SU-DHL-6 (cell line): ENCODE data around the gene UBAC2.

ENCODE experiments used
- H2AFZ ChIP-seq: fragments of 200-600 bp; sonication (generic); 2 replicates; pipeline ENCODE4 v1.6.1; 2014; ENCODE audit warnings: low read depth, mild to moderate bottlenecking, moderate library complexity, mixed read lengths, antibody characterized with exemption, low read length; ENCODE audit not compliant: severe bottlenecking
- H3F3A ChIP-seq: fragments of 200-600 bp; shearing (Covaris generic); 2 replicates; pipeline ENCODE4 v1.6.0; 2016; ENCODE audit warnings: antibody characterized with exemption, mild to moderate bottlenecking; ENCODE audit not compliant: insufficient read depth
- H3K27ac ChIP-seq: fragments of 200-600 bp; sonication (generic); 2 replicates; pipeline ENCODE4 v1.5.1; 2016; ENCODE audit warnings: low read depth, mild to moderate bottlenecking, low read length, moderate library complexity, mixed read lengths
- H3K27me3 ChIP-seq: fragments of 200-600 bp; sonication (generic), shearing (Covaris generic); 2 replicates; pipeline ENCODE4 v1.6.0; 2014; ENCODE audit warnings: mild to moderate bottlenecking, low read length
- H3K36me3 ChIP-seq: fragments of 200-600 bp; sonication (generic); 2 replicates; pipeline ENCODE4 v1.6.1; 2014; ENCODE audit warnings: mild to moderate bottlenecking, low read length, mixed read lengths
- H3K4me2 ChIP-seq: fragments of 300-600, 200-600 bp; shearing (Covaris generic), sonication (generic); 2 replicates; pipeline ENCODE4 v1.6.0; 2014; ENCODE audit warnings: low read length, low read depth, mild to moderate bottlenecking; ENCODE audit not compliant: poor library complexity, severe bottlenecking
- H3K4me3 ChIP-seq: fragments of 200-600 bp; sonication (generic); 2 replicates; pipeline ENCODE4 v1.5.1; 2014; ENCODE audit warnings: antibody characterized with exemption, low read length, mild to moderate bottlenecking, mixed read lengths; ENCODE audit not compliant: insufficient read depth, poor library complexity, severe bottlenecking
- H3K79me2 ChIP-seq: fragments of 200-600 bp; sonication (generic); 2 replicates; pipeline ENCODE4 v1.6.1; 2014; ENCODE audit warnings: mild to moderate bottlenecking, low read length, moderate library complexity; ENCODE audit not compliant: insufficient read depth
- H3K9ac ChIP-seq: fragments of 200-600 bp; sonication (generic); 2 replicates; pipeline ENCODE4 v1.7.0; 2014; ENCODE audit warnings: mild to moderate bottlenecking, low read length
- H3K9me2 ChIP-seq: fragments of 200-600 bp; sonication (generic); replicated peaks from 2 replicates; pipeline ENCODE4 v1.6.1; 2014; ENCODE audit warnings: low read length; ENCODE audit not compliant: insufficient read depth
- H3K9me3 ChIP-seq: fragments of 200-600 bp; sonication (generic); 2 replicates; pipeline ENCODE4 v1.6.1; 2014; ENCODE audit warnings: low read length, mixed read lengths; ENCODE audit not compliant: insufficient read depth
- H4K20me1 ChIP-seq: fragments of 200-600 bp; sonication (generic); 2 replicates; pipeline ENCODE4 v1.6.1; 2014; ENCODE audit warnings: low read depth, mild to moderate bottlenecking, antibody characterized with exemption, low read length, moderate library complexity, mixed read lengths
- EZH2phosphoT487 ChIP-seq: fragments of 200-600 bp; sonication (generic), shearing (Covaris generic); conservative IDR thresholded peaks from 2 replicates; pipeline ENCODE4 v1.6.1; 2018; ENCODE audit warnings: mild to moderate bottlenecking, antibody characterized with exemption, low read length, moderate library complexity, mixed read lengths
- TF ChIP-seq, protein P1 (sequence below): fragments of 200-600 bp; sonication (generic); IDR thresholded peaks from one replicate; pipeline ENCODE4 v1.5.1; 2017; ENCODE audit warnings: antibody characterized with exemption, mild to moderate bottlenecking, low read length, moderate library complexity; ENCODE audit not compliant: insufficient read depth, poor library complexity, severe bottlenecking

The UBAC2 gene

DNA sequence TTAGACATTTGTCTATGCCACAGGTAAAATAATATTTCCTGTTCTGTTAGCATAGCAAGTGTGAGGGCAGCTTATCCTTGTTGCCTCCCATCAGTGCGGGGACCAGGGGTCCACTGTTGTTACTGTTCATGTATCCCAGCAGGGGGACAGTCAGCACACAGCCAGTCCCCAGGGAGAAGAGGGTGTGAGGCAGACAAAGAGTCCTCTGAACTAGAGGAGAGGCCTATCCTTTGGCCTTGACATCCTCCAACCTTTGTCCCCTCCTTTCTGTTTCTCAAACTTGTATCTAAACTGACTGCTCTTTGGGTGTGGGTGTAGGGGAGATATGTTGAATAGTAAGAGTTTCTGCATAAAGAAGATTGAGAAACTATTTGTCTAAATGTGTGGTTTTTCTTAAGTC, 60.4 kb downstream of the UBAC2 start:
- Histone ChIP-seq H3K9me3 (no peaks in the 10 kb centered on the region), H3K27me3 (no peaks in the 10 kb centered on the region), H4K20me1 (0 out of 2 replicates have a peak, but pooled peaks cover 4% of the 10 kb centered on the region), H3K9ac (no peak overlapping the region), H3K4me3 (no peak overlapping the region), H3K27ac (no peak overlapping the region), H3K4me2 (no peak overlapping the region), H3K36me3 (peaks cover 6% of the 10 kb centered on the region; the same call in 1 of the 2 replicates), H3K79me2 (peaks cover 10% of the 10 kb centered on the region), H2AFZ (no peak overlapping the region), H3K9me2 (no peaks in the 10 kb centered on the region), H3F3A (peaks cover 42% of the 10 kb centered on the region)
- no peak for TF ChIP-seq EZH2phosphoT487

DNA sequence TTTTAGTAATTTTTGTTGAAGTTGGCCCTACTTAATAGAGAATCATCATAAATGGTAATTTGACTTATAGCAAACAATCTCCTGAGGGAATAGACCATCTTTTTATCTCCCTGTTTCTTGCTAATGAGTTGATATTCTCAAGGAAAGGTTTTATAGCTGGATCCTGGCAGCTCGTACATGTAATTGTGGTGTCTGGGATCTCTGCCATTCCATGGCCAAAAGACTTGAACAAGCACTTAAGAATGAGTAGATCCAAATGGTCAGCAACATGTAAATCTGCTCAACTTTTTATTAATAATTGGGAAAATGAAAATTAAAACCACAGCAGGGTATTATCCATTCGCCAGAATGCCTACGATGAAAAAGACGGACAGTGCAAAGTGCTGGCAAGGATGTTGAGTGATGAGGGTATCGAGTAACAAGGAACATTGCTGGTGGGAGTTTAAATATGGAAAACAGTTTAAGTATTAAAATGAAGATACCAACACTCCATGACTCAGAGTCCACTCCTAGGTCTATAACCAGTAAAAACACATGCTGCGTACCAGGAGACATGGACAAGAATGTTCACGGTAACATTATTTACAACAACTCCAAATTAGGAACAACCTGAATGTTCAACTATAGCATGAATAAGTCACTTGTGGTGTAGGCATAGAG, 62.6 kb downstream of the UBAC2 start:
- H3K4me2 ChIP-seq: no peak overlapping the region
- no peak overlapping the region for H3K27ac ChIP-seq
- no peaks in the 10 kb centered on the region for H3K79me2 ChIP-seq
- H3K9me2 ChIP-seq: no peaks in the 10 kb centered on the region
- H2AFZ ChIP-seq: no peak overlapping the region
- H3K4me3 ChIP-seq: no peak overlapping the region
- no peaks in the 10 kb centered on the region for H3K9me3 ChIP-seq
- no peak overlapping the region for H3K9ac ChIP-seq
- TF ChIP-seq, protein P1, sequence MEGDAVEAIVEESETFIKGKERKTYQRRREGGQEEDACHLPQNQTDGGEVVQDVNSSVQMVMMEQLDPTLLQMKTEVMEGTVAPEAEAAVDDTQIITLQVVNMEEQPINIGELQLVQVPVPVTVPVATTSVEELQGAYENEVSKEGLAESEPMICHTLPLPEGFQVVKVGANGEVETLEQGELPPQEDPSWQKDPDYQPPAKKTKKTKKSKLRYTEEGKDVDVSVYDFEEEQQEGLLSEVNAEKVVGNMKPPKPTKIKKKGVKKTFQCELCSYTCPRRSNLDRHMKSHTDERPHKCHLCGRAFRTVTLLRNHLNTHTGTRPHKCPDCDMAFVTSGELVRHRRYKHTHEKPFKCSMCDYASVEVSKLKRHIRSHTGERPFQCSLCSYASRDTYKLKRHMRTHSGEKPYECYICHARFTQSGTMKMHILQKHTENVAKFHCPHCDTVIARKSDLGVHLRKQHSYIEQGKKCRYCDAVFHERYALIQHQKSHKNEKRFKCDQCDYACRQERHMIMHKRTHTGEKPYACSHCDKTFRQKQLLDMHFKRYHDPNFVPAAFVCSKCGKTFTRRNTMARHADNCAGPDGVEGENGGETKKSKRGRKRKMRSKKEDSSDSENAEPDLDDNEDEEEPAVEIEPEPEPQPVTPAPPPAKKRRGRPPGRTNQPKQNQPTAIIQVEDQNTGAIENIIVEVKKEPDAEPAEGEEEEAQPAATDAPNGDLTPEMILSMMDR: no peak
- no peak for TF ChIP-seq EZH2phosphoT487
- H3K36me3 ChIP-seq: 0 out of 2 replicates have a peak, but pooled peaks cover 4% of the 10 kb centered on the region
- peaks cover 23% of the 10 kb centered on the region for H3F3A ChIP-seq
- 0 out of 2 replicates have a peak, but pooled peaks cover 3% of the 10 kb centered on the region for H4K20me1 ChIP-seq
- H3K27me3 ChIP-seq: no peaks in the 10 kb centered on the region

GRCh38 chr13:99264051-99264450, 63.4 kb downstream of the UBAC2 start:
- Histone ChIP-seq H3K9me2 (no peaks in the 10 kb centered on the region), H3K27ac (no peak overlapping the region), H3K36me3 (0 out of 2 replicates have a peak, but pooled peaks cover 4% of the 10 kb centered on the region), H2AFZ (no peak overlapping the region), H3K9ac (no peak overlapping the region), H3K79me2 (no peaks in the 10 kb centered on the region), H3K4me3 (no peak overlapping the region), H3K27me3 (no peaks in the 10 kb centered on the region), H3K9me3 (no peaks in the 10 kb centered on the region), H4K20me1 (0 out of 2 replicates have a peak, but pooled peaks cover 3% of the 10 kb centered on the region), H3K4me2 (no peak overlapping the region), H3F3A (peaks cover 15% of the 10 kb centered on the region)
- TF ChIP-seq, protein P1: no peak
- TF ChIP-seq EZH2phosphoT487: no peak

DNA sequence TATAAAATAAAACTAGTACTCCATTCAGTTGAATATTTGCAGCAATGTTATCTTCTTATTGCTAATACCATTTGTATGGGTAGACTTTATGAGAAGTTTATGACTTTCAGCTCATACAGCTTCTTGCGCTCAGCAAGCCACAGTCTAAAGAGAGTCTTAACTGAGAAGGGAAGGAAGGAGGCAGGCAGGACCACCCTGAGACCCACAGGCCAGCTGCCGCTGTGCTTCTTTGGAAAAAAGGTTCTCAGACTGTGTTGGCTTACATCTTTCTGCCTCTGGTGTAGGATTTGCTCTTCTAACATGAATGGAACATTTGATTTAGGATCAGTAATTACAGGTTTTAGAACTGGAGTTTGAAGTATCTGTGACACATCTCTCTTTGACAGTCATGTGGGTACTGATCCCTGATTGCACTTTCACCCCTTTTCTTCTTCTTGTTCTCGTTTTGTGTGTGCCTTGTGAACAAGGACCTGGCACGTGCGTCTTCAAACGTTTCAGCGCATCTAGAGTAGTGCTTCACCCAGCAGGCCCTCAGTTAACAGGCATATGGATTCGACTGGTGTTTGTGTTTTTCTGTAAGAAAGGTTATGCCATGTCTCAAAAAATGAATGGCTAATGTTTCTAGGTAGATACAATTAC, 64.6 kb downstream of the UBAC2 start:
- peaks cover 10% of the 10 kb centered on the region for H3F3A ChIP-seq
- H3K36me3 ChIP-seq: no peaks in the 10 kb centered on the region
- no peak for TF ChIP-seq EZH2phosphoT487
- TF ChIP-seq, protein P1: no peak
- 0 out of 2 replicates have a peak, but pooled peaks cover 3% of the 10 kb centered on the region for H4K20me1 ChIP-seq
- H3K9me3 ChIP-seq: no peaks in the 10 kb centered on the region
- no peak overlapping the region for H2AFZ ChIP-seq
- no peak overlapping the region for H3K4me3 ChIP-seq
- H3K9ac ChIP-seq: no peak overlapping the region
- no peaks in the 10 kb centered on the region for H3K27me3 ChIP-seq
- H3K27ac ChIP-seq: no peak overlapping the region
- no peak overlapping the region for H3K4me2 ChIP-seq
- no peaks in the 10 kb centered on the region for H3K79me2 ChIP-seq
- no peaks in the 10 kb centered on the region for H3K9me2 ChIP-seq
